CD4-positive, alpha-beta T cell treated with Interleukin-21 for 1 hour (primary cell): Measurements from ENCODE around the gene EPHA5.

Source experiments
- DNase-seq: peaks from one replicate; pipeline ENCODE4 v3.0.0-alpha.2; 2020

EPHA5 gene

DNA sequence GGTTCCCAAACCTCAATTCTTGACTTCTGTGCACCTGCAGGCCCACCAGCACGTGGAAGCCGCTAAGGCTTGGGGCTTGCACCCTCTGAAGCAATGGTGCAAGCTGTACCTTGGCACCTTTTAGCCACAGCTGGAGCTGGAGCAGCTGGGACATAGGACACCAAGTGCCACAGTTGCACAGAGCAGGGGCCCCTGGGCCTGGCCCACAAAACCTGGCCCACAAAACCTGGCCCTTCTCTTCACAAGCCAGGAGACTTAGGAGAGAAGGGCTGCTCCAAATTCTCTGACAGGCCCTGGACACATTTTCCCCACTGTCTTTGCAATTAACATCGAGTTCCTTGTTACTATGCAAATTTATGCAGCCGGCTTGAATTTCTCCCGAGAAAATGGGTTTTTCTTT lies 197.8 kb downstream of the EPHA5 start:
- no peak for DNase-seq

GRCh38 chr4:65467068-65467680 lies 203.1 kb downstream of the EPHA5 start:
- no peak for DNase-seq

DNA sequence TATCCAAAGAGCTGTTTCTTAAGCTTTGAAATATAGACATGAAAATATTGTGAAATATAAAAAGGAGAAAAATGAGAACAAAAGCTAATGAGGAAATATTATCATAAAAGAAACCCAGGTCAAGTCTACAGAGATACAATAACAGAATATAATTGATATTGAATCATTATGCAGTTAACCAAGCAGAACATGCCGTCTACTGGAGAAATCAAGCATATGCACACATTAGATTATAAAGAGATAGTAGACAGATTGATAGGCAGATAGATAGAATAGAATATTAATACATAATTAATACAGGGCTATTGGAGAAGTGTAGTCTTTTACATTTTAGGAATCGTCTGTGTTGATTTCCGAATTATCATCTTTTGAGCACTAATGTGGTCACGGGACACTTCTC lies 208.5 kb downstream of the EPHA5 start:
- DNase-seq = no peak

GRCh38 chr4:65457011-65457410 lies 213.3 kb downstream of the EPHA5 start:
- no peak for DNase-seq

DNA sequence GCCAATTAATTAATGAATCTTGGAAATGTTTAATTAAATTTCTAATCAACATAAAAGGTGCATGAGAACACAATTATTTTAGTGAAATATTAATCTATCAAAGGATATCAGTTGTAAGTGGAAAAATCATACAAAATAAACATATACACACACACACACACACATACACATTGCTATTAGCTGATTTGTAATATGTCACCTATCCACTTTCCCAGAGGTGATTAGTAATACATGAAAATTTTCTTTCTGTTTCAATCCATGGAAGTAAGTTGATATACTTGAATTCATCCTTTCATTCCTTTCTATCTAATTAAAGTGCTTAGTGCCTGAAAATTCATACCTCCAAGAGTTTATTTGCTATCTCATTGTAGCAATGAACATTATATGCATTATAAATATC lies 213.7 kb downstream of the EPHA5 start:
- DNase-seq = no peak

DNA sequence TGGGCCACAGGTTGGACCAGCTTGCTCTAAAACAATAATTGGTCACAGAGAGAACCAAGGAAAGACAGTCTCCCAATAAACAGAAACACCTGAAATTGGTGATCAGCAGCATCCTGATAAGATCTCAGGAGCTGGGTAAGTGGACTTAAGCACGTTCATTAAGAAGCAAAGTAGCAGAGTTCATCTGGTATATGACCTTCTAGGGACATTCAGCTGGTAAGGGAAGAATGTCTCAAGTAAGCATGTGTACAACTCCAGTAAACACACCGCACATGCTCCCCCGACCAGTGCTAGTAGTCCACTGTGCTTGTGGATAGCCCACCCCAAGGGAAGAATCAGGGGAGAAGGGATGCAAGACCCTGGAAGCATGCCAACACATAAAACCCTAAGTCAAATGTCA lies 216.9 kb downstream of the EPHA5 start:
- DNase-seq = no peak

DNA sequence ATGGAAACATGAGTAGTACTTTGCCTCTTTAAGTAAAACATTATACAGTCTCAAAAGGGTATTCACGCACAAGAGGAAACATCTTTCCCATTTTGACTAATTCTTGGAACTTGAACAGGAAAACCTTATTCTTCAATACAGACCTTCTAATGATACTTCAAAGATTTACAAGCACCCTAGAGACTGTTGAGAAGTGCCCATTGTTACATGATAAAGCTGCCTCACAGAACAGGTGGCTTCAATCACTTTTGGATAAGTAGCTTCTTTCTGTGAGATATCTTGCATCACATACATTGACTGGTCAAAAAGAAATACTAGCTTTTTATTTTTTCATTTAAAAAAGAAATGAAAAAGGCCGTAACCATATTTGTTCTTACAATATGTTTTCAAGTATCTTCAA lies 219.4 kb downstream of the EPHA5 start:
- no peak for DNase-seq

- no peak for DNase-seq
Observed at GRCh38 chr4:65437102-65437501, 233.2 kb downstream of the EPHA5 start.

DNA sequence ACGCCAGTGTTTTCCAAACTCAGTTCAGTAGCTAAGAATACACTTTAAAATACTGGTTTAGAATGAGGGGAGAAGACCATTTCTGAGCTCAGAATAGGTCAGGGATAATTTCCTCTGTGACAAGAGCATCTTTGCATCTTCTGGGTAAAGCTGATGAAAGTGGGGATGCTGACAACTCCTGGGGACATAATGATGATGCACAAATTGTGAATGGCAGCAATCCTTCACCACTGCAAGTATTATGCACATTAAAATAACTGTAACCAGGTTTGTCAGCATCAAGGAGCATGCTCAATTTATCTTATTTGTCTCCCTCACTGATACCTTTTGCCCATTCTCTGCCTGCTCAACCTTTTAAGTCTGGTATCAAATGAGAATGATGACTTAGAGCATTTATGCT lies 248.2 kb downstream of the EPHA5 start:
- DNase-seq = no peak

DNA sequence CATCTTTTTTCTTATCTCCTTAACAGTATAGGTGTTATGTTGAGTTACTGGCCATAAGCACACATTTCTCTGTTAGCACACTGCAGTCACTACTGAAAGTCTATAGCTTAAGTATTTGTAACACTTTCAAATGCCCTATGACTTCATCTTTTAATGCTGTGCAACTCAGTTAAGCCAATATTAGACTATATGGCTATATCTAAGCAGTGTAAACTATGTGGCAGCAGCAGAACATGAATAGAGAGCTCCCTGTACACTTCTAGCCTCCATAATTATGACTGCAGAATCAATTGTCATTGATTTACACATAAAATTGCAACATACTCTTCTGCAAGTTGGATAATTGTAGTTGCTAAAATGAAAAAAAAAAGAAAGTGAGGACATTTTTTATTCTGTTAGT lies 250.3 kb downstream of the EPHA5 start:
- DNase-seq = no peak

DNA sequence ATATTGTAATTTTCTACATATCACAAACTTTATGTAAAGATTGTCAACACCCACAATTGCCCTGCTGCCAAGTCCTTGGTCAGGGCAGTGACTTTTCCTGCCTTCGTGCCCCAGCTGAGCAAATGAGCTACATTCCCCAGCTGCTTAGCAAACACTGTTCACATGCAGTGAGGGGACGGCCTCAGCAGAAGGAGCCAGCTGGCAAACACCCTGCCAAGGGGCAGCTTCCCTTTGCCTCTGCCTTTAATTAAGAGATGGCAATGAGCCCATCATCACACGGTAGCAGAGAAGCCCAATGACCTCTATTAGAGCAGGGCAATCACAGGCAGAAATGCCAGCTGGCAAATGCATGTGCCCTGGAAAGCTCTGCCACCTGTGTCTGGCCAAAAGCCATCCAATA lies 253.4 kb downstream of the EPHA5 start:
- DNase-seq = no peak

GRCh38 chr4:65407483-65407882 lies 262.8 kb downstream of the EPHA5 start:
- DNase-seq = no peak

GRCh38 chr4:65401083-65401482 lies 269.2 kb downstream of the EPHA5 start:
- no peak for DNase-seq

DNA sequence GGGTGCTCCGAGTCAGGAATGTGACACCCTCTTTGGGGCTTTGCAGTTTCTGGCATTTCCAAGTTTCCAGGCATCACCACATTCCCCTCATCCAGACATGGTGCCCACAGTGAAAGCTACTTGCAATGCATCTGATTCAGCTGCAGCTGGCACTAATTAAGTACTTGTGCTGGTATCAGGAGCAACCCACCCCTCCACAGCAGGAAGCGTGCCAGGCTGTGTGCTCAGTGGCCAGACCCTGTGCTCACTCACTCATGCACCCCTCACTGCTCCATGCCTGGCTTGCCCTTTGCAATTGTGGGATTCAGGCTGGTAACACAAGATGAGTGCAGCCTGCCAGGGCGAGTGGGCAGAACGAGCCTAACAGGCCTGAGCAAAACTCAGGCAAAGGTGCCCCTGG lies 271.2 kb downstream of the EPHA5 start:
- DNase-seq = no peak

GRCh38 chr4:65393078-65393477 lies 277.2 kb downstream of the EPHA5 start:
- DNase-seq = no peak

DNA sequence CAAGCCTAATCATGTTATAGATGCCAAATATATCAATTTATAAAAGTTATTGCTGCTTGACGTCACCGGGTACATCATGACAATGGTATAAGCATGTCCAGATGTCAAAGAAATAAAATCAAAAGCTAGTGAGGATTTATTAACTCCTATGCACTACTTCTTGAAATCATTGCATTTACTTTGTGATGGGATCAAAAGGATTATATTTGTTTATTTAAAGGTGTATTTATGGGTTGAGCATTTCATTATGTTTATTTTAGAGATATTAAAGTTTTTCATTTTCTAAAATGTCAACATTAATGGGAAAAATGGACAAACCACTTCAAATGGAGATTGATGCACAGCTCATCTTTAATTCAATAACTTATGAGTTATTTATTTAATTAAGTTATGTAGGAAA lies 277.8 kb downstream of the EPHA5 start:
- DNase-seq = no peak

- no peak for DNase-seq
Observed at GRCh38 chr4:65391814-65392213, 278.5 kb downstream of the EPHA5 start.

DNA sequence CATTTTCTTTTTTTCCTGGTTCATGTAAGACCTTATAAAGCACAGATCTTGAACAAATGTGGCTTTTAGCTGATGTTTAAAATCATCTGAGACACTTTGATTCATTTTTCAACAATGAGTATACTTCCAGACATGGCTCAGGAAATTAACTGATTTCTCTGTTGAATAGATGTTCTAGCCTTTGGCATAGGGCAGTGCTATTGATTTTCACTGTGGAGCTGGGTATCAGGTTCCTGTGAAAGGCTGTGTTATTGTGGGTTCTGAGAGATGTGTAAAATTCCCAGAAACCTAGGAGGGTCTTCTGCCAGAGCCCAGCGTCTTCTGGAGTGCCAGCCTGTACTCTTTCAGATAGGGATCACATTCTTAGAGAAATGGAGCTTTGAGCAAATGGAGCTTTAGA lies 278.9 kb downstream of the EPHA5 start:
- DNase-seq = no peak

DNA sequence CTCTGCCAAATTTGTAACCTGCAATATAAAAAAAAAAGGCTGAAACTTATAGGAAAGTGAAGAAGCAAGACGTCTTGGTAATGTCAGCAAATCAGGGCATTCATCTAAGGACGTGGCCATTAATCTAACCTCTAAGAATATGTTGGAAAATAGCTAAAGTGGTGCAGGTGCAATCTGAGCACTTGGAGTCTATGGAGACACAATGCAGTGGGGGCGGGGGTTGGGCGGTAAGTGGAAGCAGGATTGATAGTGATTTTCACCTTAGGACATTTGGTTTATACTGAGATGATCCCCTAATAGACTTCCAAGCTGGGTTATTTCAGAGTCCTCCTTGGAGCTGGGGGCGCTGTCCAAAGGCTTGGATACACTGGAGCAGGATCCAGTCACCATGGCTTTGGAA lies 283.4 kb downstream of the EPHA5 start:
- DNase-seq = no peak

- no peak for DNase-seq
Observed at GRCh38 chr4:65383589-65384305, 286.5 kb downstream of the EPHA5 start.

GRCh38 chr4:65381648-65382047 lies 288.6 kb downstream of the EPHA5 start:
- no peak for DNase-seq

- DNase-seq = no peak
Observed at GRCh38 chr4:65370709-65371108, 299.6 kb downstream of the EPHA5 start.

DNA sequence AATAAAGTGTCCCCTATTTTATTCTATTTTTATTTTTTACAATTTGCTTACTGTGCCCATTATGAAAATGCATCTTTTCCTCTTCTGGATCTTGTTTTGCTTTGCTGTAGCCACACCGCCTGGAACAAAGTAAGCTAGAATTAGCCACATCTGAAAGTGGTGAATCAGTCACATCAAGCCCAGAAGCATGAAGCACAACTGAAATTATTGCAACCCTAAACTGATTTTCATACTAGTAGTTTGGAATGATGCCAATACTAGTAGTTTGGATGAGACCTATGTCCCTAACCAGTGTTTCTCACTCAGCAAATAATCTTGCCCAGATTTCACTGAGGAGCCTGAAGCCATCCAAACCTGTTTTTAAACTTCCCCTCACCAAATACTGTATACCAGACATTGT lies 303.0 kb downstream of the EPHA5 start:
- DNase-seq = no peak

DNA sequence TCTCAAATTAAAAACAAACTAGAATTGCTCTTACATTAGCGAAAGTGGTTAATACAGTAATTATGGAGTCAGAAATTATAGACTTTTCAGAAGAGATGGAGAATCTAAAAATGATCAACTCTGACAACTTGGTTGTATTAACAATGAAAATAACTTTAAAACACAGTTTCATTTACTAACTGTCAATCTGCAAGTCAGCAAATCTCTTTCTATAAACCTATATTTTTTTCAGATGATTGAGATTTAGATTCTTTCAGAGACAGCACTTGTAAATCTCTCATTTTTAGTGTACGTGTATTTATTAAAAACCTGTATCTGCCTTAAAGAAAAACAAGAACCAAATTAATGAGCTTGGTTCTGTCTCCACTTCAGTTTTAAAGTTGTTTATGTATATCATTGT lies 311.4 kb downstream of the EPHA5 start:
- DNase-seq = no peak

DNA sequence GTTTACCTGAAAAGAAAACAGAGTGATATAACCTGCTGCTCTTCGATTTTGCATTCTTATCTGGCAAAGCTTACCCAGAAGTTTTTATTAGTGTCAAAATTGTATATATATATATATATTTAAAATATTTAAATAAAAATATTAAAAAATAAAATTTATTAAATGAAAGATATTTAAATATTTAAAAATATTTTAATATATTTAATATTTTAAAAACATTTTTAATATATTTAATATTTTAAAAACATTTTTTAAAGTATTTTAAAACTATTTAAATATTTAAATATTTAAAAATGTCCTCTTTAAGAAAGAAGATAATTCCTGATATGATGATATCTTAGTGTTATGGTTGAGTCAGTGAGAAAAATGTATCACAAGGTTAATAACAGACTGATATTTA lies 317.2 kb downstream of the EPHA5 start:
- no peak for DNase-seq
